ENCODE results near the gene CEP72. TPM values are rescaled to one million over a fixed set of nuclear protein-coding genes. Genes with fewer than 3 reads are reported as not detected.

CEP72 gene
- total RNA-seq, 4 donors from 2014 or later: 3.3 to 6.6 (median 5.0) TPM

- H3K4me3 ChIP-seq: no peak overlapping the region
- 92 to 93% methylated on average over 15 of the region's 15 CpGs for WGBS, 2 donors
- no peaks in the 10 kb centered on the region for H3K4me1 ChIP-seq
- TF ChIP-seq POLR2A (IDR thresholded peaks at IDR 0.05) (no peak), EP300 (IDR thresholded peaks at IDR 0.05) (no peak), CTCF (IDR thresholded peaks at IDR 0.05) (no peak)
- no peaks in the 10 kb centered on the region for H3K27me3 ChIP-seq
- no peaks in the 10 kb centered on the region for H3K9me3 ChIP-seq
- H3K36me3 ChIP-seq: peaks cover 0 to 73% (median 6%) of the 10 kb centered on the region in 3 donors
- DNase-seq (ENCODE audit: low spot score in 2 of 2): no peak
- no peak overlapping the region for H3K27ac ChIP-seq
Measured at GRCh38 chr5:644971-645370, 32.8 kb downstream of the CEP72 start.

GRCh38 chr5:645421-645820 lies 33.3 kb downstream of the CEP72 start:
- Histone ChIP-seq H3K27me3 (no peaks in the 10 kb centered on the region), H3K9me3 (no peaks in the 10 kb centered on the region), H3K36me3 (peaks cover 0 to 68% (median 6%) of the 10 kb centered on the region in 3 donors), H3K4me3 (no peak overlapping the region), H3K27ac (no peak overlapping the region), H3K4me1 (no peaks in the 10 kb centered on the region)
- WGBS, 2 donors: 89 to 92% methylated on average over 13 of the region's 13 CpGs
- TF ChIP-seq EP300 (IDR thresholded peaks at IDR 0.05) (no peak), POLR2A (IDR thresholded peaks at IDR 0.05) (no peak)
- no peak for DNase-seq (ENCODE audit: low spot score in 2 of 2)

- TF ChIP-seq POLR2A (IDR thresholded peaks at IDR 0.05): no peak
- TF ChIP-seq EP300 (IDR thresholded peaks at IDR 0.05): no peak
- TF ChIP-seq CTCF (IDR thresholded peaks at IDR 0.05): no peak
Measured at GRCh38 chr5:646396-647201, 34.5 kb downstream of the CEP72 start.

GRCh38 chr5:647311-647710 lies 35.2 kb downstream of the CEP72 start:
- Histone ChIP-seq H3K27ac (no peak overlapping the region), H3K4me3 (no peak overlapping the region), H3K36me3 (peaks cover 0 to 62% (median 6%) of the 10 kb centered on the region in 3 donors), H3K9me3 (no peaks in the 10 kb centered on the region), H3K4me1 (no peaks in the 10 kb centered on the region), H3K27me3 (no peaks in the 10 kb centered on the region)
- no peak for DNase-seq (ENCODE audit: low spot score in 2 of 2)
- WGBS, 2 donors: 74 to 96% methylated on average over 4 of the region's 4 CpGs
- no peak for TF ChIP-seq CTCF (IDR thresholded peaks at IDR 0.05)
- TF ChIP-seq EP300 (IDR thresholded peaks at IDR 0.05): no peak
- TF ChIP-seq POLR2A (IDR thresholded peaks at IDR 0.05): no peak

More at GRCh38 chr5:646396-647201, 34.5 kb downstream of the CEP72 start:
- no peak for DNase-seq (ENCODE audit: low spot score in 2 of 2)
- Histone ChIP-seq H3K36me3 (peaks cover 0 to 60% (median 6%) of the 10 kb centered on the region in 3 donors), H3K9me3 (no peaks in the 10 kb centered on the region), H3K27ac (no peak overlapping the region), H3K27me3 (no peaks in the 10 kb centered on the region), H3K4me1 (no peaks in the 10 kb centered on the region), H3K4me3 (no peak overlapping the region)
- 86 to 88% methylated on average over 17 to 18 of the region's 18 CpGs for WGBS, 2 donors

GRCh38 chr5:647727-648126 lies 35.6 kb downstream of the CEP72 start:
- no peak for DNase-seq (ENCODE audit: low spot score in 2 of 2)
- TF ChIP-seq EP300 (IDR thresholded peaks at IDR 0.05): no peak
- no peak for TF ChIP-seq CTCF (IDR thresholded peaks at IDR 0.05)
- no peak for TF ChIP-seq POLR2A (IDR thresholded peaks at IDR 0.05)
- no peaks in the 10 kb centered on the region for H3K4me1 ChIP-seq
- H3K36me3 ChIP-seq: peaks cover 0 to 58% (median 6%) of the 10 kb centered on the region in 3 donors
- no peaks in the 10 kb centered on the region for H3K9me3 ChIP-seq
- no peaks in the 10 kb centered on the region for H3K27me3 ChIP-seq
- WGBS, 2 donors: 87 to 98% methylated on average over 9 of the region's 9 CpGs
- H3K27ac ChIP-seq: no peak overlapping the region
- no peak overlapping the region for H3K4me3 ChIP-seq
